GM12892 (cell line): ENCODE results near the gene CCL13.
A peak's percentile ranks its signal among the peaks of the same experiment; 100 is the strongest.

Source experiments
- DNase-seq: peaks from one replicate; pipeline ENCODE4 v3.0.0; 2011; ENCODE audit not compliant: insufficient read length
- FAIRE-seq: peaks from 2 replicates; lab custom pipeline; 2011; peaks lifted over from hg19 to GRCh38; lab: Jason Lieb, UNC
- POLR2A ChIP-seq: IDR thresholded peaks from 2 replicates; pipeline ENCODE4 v1.6.1; 2011; ENCODE audit warnings: low read depth, low read length, control low read depth
- POLR2AphosphoS5 ChIP-seq: IDR thresholded peaks from 2 replicates; pipeline ENCODE4 v1.6.1; 2011; ENCODE audit warnings: low read depth, low read length, control low read depth
- TAF1 ChIP-seq: IDR thresholded peaks from 2 replicates; pipeline ENCODE4 v1.6.1; 2011; ENCODE audit warnings: low read depth, mild to moderate bottlenecking, control low read depth, low read length, borderline replicate concordance

CCL13 gene

DNA sequence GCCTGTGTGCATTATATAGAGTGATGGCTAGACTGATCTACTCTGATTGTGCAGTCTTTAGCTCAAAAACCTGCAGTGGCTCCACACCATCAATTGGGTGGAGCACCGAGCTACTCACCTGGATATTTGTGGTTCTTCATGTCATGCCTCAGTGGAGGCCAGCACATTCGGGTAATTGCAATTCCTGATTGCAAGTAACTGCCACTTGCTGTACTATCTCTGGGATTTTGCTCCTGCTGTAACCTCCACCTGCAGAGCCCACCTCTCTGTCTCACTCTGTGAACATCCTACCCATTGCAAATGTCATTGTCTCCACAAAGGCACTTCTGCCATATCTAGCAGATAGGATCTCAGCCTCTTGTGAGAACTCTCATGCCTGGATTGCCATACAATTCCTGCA is 8.5 kb downstream of the CCL13 start:
- no peak for DNase-seq
- FAIRE-seq, result no peak
- TF ChIP-seq POLR2A (no peak), TAF1 (no peak), POLR2AphosphoS5 (no peak)

DNA sequence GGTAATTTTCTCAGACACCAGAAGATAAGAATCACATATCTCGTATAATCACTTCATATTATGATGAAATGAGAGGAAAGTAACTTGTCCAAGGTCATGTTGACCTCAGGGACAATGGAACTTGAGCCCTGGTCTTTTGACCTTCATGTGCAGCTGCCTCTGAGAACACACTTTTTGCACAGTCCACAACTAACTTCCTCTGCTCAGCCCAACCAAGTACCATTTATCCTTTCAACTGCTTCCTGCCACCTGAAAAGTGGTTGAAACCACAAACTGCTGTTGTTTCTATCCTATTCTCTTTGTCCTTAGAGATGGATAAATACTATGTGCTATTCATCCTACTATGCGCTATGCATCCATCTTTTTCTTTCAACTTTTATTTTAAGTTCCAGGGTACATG is 9.1 kb downstream of the CCL13 start:
- DNase-seq (no peak), FAIRE-seq (no peak)
- TF ChIP-seq POLR2AphosphoS5 (no peak), TAF1 (no peak), POLR2A (no peak)

DNA sequence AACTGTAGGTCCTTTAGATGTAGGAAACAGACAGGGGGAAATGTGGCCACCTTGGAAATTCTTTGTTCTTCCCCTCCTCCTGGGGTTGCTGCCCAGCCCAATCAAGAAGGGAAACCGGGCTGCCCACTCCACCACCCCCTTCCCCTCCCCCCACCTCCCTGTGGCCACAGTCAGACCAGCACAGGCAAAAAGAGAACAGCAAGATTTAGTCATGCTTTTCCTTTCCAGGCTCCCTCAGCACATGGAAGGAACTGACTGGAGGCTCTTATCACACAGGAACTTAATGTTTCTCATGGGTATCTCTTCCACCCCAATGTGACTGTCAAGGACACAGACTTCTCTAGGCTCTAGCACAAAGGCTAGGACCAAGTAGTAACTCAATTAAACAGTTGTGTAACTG is 9.7 kb downstream of the CCL13 start:
- DNase-seq (no peak), FAIRE-seq (no peak)
- TF ChIP-seq POLR2A, result no peak

DNA sequence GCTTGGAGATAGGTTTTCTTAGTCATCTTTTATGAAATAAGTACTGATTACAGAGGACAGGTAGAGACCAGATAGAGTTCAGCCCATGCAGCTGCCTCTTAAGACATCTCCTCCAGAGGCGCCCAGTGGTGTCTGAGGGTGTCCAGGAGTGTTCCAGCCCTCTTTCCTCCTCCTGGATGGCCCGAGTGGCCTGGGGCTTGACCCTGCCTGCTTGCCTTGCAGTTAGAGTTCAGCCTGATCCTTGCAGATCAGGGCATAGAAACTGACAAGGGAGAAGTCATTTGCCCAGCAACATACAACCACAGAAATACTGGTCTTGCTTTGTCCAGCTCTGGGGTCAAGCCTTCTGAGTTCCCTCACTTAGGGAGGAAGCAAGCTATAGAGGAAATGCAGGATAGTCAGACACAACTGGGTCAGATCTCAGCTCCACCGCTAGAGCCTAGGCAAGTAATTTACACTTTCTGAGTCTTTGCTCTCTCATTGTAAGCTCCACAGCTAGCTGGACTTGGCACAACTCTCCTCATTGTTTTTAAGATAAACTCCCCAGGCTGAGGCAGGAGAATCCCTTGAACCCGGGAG is 10.3 kb downstream of the CCL13 start:
- FAIRE-seq, result no peak
- no peak for DNase-seq
- TF ChIP-seq POLR2A (no peak), POLR2AphosphoS5 (no peak), TAF1 (no peak)

DNA sequence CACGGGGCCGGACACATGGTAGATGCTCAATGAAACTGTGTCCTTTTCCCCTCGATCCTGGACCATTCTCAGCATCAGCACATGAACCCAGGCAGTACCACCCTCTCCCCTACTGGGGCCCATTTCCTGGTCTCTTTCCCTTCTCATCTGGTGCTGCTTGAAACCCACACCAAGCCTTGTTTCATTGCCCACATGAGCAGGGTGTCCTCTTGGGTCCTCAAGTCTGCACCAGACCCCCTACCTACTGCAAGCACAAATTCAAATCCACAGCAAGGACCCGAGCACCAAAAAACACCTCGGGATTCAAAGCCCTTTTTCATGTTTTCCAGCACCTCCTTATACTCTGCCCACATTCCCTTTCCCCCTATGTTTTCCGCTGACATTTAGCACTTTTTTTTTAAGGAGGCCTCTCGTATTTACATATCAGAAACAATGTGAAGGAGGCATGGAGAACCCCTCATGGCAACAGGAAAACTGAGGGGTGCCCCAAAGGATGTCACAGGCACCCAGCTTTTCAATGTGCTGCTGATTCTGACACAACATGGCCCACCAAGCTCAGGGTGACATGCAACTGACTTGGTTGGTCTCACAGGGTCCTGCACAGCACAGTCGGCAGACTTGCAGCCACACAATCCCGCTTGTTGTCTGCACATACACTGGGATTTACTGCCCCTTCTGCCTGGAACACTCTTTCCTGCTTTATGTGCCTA is 11.4 kb downstream of the CCL13 start:
- TF ChIP-seq TAF1 (no peak), POLR2AphosphoS5 (no peak), POLR2A (no peak)
- no peak for DNase-seq
- FAIRE-seq, result no peak

DNA sequence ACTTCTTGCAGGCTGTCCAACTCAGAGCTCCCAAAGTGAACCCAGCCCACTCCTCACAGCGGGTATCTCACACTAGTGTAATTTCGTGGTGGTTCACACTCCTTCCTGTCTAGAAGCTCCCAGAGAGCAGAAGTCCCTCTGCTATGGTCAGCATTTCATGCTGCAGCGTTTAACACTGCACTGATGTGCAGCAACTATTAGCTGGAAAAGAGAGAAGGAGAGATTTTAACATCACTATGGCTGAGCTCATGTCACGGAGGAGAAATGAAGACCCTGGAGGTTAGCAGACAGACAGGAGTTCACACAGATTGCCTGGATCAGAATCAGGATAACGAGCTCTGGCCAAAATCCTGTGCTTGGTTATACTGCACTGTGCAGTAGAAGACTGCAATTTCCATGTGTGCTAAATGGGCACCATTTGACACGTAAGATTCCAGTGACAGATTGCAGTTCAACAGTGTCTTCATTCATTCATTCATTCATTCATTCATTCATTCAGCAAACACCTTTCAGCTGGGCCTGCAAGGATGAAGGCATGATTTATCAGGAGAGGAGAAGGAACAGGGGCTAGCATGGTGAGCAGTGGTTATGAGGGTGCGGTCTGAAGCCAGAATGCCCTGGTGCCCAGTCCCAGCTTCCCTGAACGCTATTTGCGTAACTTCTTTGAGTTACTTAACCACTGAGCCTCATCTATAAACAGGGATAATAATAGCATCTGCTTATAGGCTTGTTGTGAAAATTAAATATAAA is 12.1 kb downstream of the CCL13 start:
- no peak for TF ChIP-seq POLR2AphosphoS5
- no peak for TF ChIP-seq POLR2A
- no peak for TF ChIP-seq TAF1
- DNase-seq, result no peak
- FAIRE-seq, result no peak

DNA sequence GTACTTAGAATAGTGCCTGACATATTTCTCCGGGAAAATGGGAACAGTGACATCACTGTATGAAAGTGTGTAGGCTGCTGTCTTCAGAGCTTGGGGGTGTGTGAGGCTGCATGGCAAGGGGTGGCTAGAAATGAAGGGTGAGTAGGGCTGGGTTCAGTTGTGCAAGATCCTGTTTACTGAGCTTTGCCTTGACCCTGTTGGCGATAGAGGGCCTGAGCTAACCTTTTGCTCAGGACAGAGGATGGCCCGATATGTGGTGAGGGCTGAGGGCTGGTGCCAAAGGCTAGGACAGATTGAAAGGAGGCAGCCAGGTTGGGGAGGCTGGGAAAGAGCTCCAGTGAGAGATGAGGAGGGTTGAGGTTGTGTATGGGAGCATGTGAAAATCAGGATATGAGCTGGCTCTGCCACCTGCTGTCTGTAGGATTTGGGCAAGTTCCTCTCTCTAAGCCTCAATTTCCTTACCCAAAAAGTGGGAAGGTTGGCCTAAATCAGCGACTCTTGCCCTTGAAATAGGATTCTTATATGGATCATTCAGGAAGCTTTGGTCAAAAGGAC is 12.7 kb downstream of the CCL13 start:
- FAIRE-seq, result no peak
- DNase-seq, result no peak
- no peak for TF ChIP-seq POLR2AphosphoS5
- no peak for TF ChIP-seq POLR2A
- no peak for TF ChIP-seq TAF1

DNA sequence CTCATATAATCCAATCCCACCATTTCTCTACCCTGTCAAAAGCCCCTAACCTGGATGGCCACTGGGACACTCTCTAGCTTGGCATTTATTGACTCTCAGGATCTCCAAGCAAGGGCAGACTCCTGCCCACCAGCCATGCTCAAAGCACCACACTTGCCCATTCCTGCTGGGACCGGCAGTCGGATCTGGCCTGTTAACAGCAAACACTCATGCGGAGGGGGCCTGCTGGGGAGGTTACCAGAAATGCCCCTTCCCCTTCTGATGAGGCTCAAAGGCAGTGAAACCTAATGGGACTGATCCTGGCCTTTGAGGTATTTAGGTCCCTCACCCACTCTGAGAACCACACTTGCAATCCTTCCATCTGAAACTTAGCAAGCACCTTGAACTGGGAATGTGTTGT is 13.3 kb downstream of the CCL13 start:
- no peak for DNase-seq
- no peak for FAIRE-seq
- no peak for TF ChIP-seq POLR2A
- no peak for TF ChIP-seq TAF1
- no peak for TF ChIP-seq POLR2AphosphoS5

DNA sequence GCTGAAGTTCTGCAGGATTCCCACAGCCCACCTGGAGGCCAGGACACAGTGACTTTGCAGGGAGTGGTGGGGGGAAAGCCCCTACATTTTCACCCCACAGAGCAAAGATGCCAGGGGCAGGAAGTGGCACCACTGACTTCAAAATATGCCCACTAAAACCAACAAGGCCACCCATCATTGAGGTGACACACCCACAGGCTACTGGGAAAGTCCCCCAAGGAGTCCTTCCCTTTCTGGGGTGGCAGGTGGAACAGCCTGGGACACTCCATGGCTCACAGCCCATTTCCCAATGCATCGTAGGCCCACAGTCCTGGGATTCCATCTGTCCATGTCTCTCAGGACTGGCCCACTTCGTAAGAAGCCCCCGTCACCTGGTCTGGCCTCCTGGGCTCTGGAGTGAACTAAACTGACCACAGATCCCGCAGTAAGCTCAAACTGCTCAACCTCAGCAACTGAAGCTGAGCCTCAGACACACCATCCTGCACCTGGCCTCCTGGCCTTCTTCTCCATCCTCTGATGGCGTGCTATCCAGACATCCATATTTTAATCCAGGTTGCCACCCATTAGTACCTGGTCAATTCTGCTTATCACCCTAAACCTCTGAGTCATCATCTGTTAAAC is 14.2 kb downstream of the CCL13 start:
- no peak for DNase-seq
- no peak for FAIRE-seq
- TF ChIP-seq TAF1 (no peak), POLR2A (no peak), POLR2AphosphoS5 (no peak)

DNA sequence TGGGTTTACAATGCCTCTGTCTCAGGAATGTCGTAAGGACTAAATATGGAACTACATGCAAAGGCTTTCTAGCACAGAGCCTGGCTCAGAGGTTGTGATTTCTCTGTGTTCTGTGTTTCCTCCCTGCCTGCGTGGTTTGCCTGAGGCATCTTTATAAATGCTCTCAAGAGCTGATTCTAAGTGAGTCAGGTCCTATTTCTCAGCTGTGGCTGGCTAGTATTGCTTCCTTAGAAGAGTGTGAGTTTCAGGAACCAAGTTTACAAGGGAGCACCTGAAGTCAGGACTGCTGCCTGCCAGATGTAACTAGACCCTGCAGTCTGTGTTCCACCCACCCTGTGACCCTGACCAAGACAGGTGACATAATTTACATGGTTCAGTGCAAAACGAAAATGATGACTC is 14.7 kb downstream of the CCL13 start:
- no peak for TF ChIP-seq TAF1
- TF ChIP-seq POLR2A, result no peak
- no peak for TF ChIP-seq POLR2AphosphoS5
- peak; percentile 53 for FAIRE-seq
- DNase-seq, result no peak

DNA sequence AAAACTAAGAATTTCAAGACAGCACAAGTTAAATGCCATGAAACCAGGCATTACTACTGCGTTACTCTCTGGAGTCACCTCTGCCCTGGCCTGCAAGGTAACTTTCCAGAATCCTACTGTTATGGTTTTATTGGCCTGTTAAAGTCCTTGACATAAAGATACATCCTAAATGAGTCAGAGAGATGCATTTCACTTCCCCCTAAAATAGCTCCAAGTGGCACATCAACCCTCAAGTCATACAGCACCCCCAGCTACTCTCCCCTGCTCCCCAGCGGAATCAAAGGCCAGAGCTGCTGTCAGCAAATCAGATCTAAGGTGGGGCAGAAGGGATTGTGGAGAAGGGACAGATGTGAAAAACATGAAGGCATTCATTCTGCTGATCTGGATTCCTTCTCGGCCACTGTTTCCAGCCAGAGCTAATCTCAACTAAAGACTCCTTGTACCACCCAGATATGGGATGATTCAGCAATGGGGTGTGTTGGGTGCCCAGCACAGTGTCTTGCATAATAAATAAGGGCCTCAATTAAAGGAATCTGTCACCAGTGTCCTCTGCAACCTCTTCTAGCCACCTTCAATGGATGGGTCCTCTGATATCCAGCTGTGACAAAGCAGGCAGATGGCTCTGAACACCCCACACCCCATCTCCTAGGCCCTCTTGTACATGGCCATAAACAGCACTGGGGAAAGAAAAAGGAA is 15.3 kb downstream of the CCL13 start:
- TF ChIP-seq POLR2AphosphoS5 (no peak), POLR2A (no peak), TAF1 (no peak)
- DNase-seq (no peak), FAIRE-seq (peak; percentile 5)

DNA sequence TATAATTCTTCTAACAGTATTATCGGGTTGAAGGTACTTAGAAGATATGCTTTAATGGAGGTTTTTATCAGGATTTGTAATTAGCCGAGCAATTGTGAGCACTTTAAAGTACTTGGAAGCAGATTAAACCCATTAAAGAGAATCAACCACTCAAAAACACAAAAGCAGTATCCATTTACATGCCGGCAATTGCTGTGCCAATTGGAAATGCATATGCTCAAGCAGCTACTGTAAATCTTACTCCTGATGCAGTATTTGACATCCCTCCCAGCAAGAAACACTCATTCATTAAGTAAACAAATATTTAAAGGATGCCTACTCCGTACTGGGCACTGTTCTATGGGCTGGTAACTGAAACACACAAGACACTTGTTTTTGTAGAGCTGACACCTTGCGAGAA is 18.2 kb downstream of the CCL13 start:
- DNase-seq (no peak), FAIRE-seq (no peak)
- no peak for TF ChIP-seq POLR2A

DNA sequence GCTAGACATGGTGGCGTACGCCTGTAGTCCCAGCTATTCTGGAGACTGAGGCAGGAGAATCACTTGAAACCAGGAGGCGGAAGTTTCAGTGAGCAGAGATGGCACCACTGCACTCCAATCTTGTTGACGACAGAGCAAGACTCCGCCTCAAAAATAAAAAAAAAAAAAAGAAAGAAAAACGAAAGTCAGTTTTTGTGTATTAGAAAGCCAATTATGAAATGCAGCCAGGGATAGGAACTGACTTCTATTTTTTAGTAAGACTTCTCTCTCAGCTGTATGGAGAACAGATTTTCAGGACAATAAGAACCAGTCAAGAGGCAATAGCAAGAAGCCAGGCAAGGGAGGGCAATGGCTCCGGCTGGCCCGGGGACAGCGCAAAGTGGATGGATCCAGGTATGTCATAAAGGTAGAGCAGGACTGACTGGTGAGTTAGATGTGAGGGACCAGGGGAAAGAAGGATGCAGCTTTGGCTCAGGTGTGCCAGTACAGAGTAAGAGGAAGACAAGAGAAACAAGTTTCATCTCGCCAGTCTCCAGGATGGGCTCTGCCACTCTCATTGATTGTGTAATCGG is 19.2 kb downstream of the CCL13 start:
- DNase-seq, result no peak
- no peak for FAIRE-seq
- TF ChIP-seq POLR2A (no peak), POLR2AphosphoS5 (no peak), TAF1 (no peak)
